Testis (tissue), 3 donors: ENCODE measurements around the gene ERC2. TPM values are rescaled to one million over a fixed set of nuclear protein-coding genes. Genes with fewer than 3 reads are reported as not detected.

Experiments used
- DNase-seq: peaks from one replicate; pipeline ENCODE4 v3.0.0-alpha.2; 2019
- H3K27ac ChIP-seq, 2 donors: fragments of 200-600 bp; sonication (generic); one replicate each; pipeline ENCODE4 v1.5.1; 2019
- H3K27me3 ChIP-seq: fragments of 200-600 bp; sonication (generic); one replicate; pipeline ENCODE4 v1.5.1; 2019
- H3K36me3 ChIP-seq: fragments of 200-600 bp; sonication (generic); one replicate; pipeline ENCODE4 v1.5.1; 2017; ENCODE audit warnings: low read depth; ENCODE audit errors: missing control alignments
- H3K4me1 ChIP-seq: fragments of 200-600 bp; sonication (generic); one replicate; pipeline ENCODE4 v1.5.1; 2019
- H3K4me3 ChIP-seq, 2 donors: fragments of 200-600 bp; sonication (generic); one replicate each; pipeline ENCODE4 v1.5.1; 2017 to 2019
- H3K9me3 ChIP-seq: fragments of 200-600 bp; sonication (generic); one replicate; pipeline ENCODE4 v1.5.1; 2017
- POLR2A ChIP-seq: fragments of 450-650 bp; IDR thresholded peaks from one replicate; pipeline ENCODE4 v1.6.1; 2017; ENCODE audit warnings: antibody characterized with exemption, mild to moderate bottlenecking, moderate library complexity
- WGBS, 2 donors: methylation state at CpG; one replicate each; pipeline ENCODE4 v1.1.5; 2018; 5-methylcytosine and 5-hydroxymethylcytosine counted together
- intact Hi-C: fragments of 100-400 bp; cut with DNase I; formaldehyde crosslinking; loops from one replicate; pipeline ENCODE4 v1.15.1; 2023; ENCODE audit warnings: low total_unique reads
- polyA plus RNA-seq: library from polyadenylated mRNA; stranded (reverse); fragments of 350-450 nt; fragmentation: Illumina TruSeq; extraction: RNeasy Lipid Tissue Mini Kit (QIAGEN cat#74804); gene quantifications from one replicate; pipeline ENCODE4 v1.2.3, GENCODE V29; 2014; ENCODE audit warnings: low read depth, low replicate concordance; ENCODE audit not compliant: insufficient read depth
- total RNA-seq, 2 donors: library from RNA; depleted of rRNA; stranded (reverse); fragments of >200 nt; gene quantifications; one replicate each; pipeline ENCODE4 v1.2.3, GENCODE V29; 2016
- TF ChIP-seq, protein P1 (sequence below), 3 experiments: fragments of 450-650 bp in 2 of 3; fragments of 200-600 bp in 1 of 3; sonication (generic) in 1 of 3; IDR thresholded peaks; one replicate each; pipeline ENCODE4 v1.5.1; 2016 to 2019; ENCODE audit warnings: antibody characterized with exemption in 3 of 3, mild to moderate bottlenecking in 2 of 3, moderate library complexity in 1 of 3

ERC2 gene
- total and polyA plus RNA-seq, 3 donors from 2014 or later = 1.9 to 6.1 (median 5.9) TPM

DNA sequence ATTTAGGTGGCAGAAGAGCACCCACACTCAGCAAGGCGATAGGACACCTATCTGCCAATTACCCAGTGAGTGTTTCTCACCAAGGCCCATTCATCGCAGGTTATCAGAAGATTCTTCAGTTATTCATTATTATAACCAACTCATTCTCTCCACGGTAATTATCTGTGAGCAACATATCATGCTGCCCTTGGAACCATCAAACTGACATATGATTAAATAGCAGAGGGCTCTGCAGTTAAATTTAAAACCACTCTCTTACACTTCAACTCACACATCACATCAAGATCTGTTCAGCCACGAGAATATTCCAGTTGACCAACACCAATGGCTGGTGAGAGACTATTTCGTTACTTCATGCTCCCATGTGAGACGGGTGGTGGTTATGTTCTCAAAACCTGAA lies 489.3 kb downstream of the ERC2 start:
- H3K4me3 ChIP-seq = no peak overlapping the region
- no peaks in the 10 kb centered on the region for H3K9me3 ChIP-seq
- 81 to 82% methylated on average over 6 of the region's 6 CpGs for WGBS, 2 donors
- intact Hi-C loops = no loop called here
- no peaks in the 10 kb centered on the region for H3K27me3 ChIP-seq
- no peaks in the 10 kb centered on the region for H3K4me1 ChIP-seq
- DNase-seq = no peak
- no peak overlapping the region for H3K27ac ChIP-seq
- no peak for TF ChIP-seq POLR2A
- no peaks in the 10 kb centered on the region for H3K36me3 ChIP-seq

DNA sequence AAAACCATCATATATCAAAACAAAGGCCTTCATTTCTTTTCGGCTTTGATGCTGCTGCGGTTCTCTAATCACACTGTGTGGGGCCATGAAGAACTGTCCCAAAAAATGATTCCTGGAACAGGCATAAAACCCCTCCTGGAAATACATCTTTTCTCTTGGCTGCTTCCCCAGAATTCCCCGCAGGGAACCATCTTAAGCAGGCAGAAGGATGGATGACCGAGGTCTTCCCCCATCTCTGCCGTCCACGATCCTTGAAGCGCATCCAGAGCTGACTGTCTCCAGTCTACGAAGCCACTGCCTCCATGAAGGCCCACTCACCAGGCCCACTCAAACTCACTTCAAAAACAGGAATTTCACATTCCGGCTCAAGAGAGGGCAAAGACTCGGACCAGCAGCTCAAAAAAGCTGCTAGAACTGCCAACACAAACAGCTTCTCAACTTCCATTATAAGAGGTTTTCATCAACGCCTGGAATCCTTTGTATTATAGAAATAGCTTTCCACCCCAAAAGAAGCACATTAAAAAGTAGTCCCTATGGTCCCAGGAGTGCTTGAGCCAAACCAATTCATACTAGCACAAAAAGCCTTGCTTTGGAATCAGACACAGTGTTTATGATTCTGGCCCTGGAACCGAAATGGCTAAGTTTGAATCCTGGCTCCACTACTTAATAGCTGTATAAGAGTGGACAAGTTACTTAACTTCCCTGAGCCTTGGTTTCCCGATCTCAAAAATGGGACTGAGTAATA lies 493.7 kb downstream of the ERC2 start:
- intact Hi-C loops = no loop called here
- 67 to 68% methylated on average over 13 of the region's 13 CpGs for WGBS, 2 donors
- H3K4me1 ChIP-seq = no peaks in the 10 kb centered on the region
- DNase-seq = peak; percentile 42
- no peaks in the 10 kb centered on the region for H3K27me3 ChIP-seq
- TF ChIP-seq, protein P1, sequence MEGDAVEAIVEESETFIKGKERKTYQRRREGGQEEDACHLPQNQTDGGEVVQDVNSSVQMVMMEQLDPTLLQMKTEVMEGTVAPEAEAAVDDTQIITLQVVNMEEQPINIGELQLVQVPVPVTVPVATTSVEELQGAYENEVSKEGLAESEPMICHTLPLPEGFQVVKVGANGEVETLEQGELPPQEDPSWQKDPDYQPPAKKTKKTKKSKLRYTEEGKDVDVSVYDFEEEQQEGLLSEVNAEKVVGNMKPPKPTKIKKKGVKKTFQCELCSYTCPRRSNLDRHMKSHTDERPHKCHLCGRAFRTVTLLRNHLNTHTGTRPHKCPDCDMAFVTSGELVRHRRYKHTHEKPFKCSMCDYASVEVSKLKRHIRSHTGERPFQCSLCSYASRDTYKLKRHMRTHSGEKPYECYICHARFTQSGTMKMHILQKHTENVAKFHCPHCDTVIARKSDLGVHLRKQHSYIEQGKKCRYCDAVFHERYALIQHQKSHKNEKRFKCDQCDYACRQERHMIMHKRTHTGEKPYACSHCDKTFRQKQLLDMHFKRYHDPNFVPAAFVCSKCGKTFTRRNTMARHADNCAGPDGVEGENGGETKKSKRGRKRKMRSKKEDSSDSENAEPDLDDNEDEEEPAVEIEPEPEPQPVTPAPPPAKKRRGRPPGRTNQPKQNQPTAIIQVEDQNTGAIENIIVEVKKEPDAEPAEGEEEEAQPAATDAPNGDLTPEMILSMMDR (IDR thresholded peaks at IDR 0.05) = no peak
- no peak for TF ChIP-seq POLR2A
- no peak overlapping the region for H3K4me3 ChIP-seq
- H3K9me3 ChIP-seq = no peaks in the 10 kb centered on the region
- H3K36me3 ChIP-seq = no peaks in the 10 kb centered on the region
- H3K27ac ChIP-seq = no peak overlapping the region

DNA sequence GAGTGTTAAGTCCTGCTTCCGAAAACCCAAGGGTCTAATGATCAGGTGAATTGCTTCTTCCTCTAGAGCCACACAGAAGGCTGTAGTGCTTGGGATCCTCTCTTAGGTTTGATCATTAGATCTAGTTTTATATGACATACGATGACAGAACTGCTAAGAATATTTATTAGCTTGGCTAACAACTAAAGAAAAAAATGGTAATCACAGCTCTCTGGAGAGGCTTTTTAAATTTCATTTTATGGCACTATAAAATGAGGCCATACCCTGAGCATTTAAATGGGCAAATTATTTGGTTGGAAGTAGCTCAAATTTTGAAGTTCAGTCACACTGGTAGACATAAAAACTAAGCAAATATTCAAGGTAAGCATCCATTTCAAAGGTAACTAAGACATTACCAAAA lies 498.6 kb downstream of the ERC2 start:
- DNase-seq = no peak
- 90 to 95% methylated on average over 2 of the region's 2 CpGs for WGBS, 2 donors
- Histone ChIP-seq H3K36me3 (no peaks in the 10 kb centered on the region), H3K27ac (no peak overlapping the region), H3K27me3 (no peaks in the 10 kb centered on the region), H3K4me3 (no peak overlapping the region), H3K4me1 (no peaks in the 10 kb centered on the region), H3K9me3 (no peaks in the 10 kb centered on the region)
- intact Hi-C loops = no loop called here
- TF ChIP-seq POLR2A = no peak
- TF ChIP-seq, protein P1 (IDR thresholded peaks at IDR 0.05) = no peak

DNA sequence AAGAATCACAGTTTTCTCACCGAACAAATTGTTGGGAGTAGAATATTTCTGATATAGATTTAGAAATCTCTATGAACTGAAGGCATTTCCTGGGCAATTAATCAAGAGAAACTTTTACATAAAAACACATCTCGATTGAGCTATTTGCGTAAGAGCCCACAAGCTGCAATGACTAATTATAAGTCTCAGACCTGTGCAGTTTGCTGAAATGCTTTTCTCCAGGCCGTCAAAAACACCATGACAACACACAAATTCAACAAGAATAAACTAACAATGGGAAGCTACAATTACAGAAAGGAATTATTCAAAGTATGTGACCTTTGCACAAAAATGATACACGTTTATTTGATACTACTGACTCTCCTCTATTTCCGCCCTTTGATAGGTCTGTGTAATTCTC lies 499.9 kb downstream of the ERC2 start:
- no peak for TF ChIP-seq POLR2A
- TF ChIP-seq, protein P1 (IDR thresholded peaks at IDR 0.05) = no peak
- Histone ChIP-seq H3K4me3 (no peak overlapping the region), H3K9me3 (no peaks in the 10 kb centered on the region), H3K4me1 (no peaks in the 10 kb centered on the region), H3K36me3 (no peaks in the 10 kb centered on the region), H3K27ac (no peak overlapping the region), H3K27me3 (no peaks in the 10 kb centered on the region)
- DNase-seq = no peak
- intact Hi-C loops = no loop called here
- 58 to 63% methylated on average over 6 of the region's 6 CpGs for WGBS, 2 donors

DNA sequence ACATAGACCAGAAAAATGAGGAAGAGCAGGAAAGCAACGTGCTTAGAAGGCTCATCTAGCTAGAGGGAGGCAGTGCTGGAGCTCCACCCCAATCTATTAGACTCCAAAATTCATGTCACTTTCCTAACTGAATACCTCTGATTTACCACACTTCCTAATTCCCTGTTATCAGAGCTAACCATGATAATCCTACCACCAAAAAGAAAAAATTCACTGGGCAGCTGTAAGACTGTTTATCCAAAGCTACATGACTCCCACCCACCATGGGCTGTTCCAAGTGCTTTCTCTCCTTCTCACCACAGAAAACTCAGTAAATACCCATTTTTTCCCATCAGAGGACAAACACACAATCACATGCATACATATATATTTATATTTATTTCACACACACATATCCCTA lies 501.7 kb downstream of the ERC2 start:
- H3K27me3 ChIP-seq = no peaks in the 10 kb centered on the region
- H3K36me3 ChIP-seq = no peaks in the 10 kb centered on the region
- no peaks in the 10 kb centered on the region for H3K9me3 ChIP-seq
- 81 to 82% methylated on average over 1 of the region's 1 CpG for WGBS, 2 donors
- TF ChIP-seq POLR2A = no peak
- TF ChIP-seq, protein P1 (IDR thresholded peaks at IDR 0.05) = no peak
- intact Hi-C loops = no loop called here
- no peak for DNase-seq
- H3K27ac ChIP-seq = no peak overlapping the region
- H3K4me3 ChIP-seq = no peak overlapping the region
- no peaks in the 10 kb centered on the region for H3K4me1 ChIP-seq
